Suprapubic skin (tissue), 4 donors: ENCODE data around the gene ADAMTS2. TPM values are rescaled to one million over a fixed set of nuclear protein-coding genes. Genes with fewer than 3 reads are reported as not detected.

ENCODE experiments used
- DNase-seq, 2 donors: peaks; one replicate each; pipeline ENCODE4 v3.0.0-alpha.2; 2019; ENCODE audit warnings: low spot score in 2 of 2
- H3K27ac ChIP-seq: fragments of 200-600 bp; sonication (generic); one replicate; pipeline ENCODE4 v1.5.1; 2019
- H3K27me3 ChIP-seq: fragments of 200-600 bp; sonication (generic); one replicate; pipeline ENCODE4 v1.5.1; 2019
- H3K36me3 ChIP-seq: fragments of 200-600 bp; sonication (generic); one replicate; pipeline ENCODE4 v1.5.1; 2019
- H3K4me1 ChIP-seq: fragments of 200-600 bp; sonication (generic); one replicate; pipeline ENCODE4 v1.5.1; 2019
- H3K4me3 ChIP-seq: fragments of 200-600 bp; sonication (generic); one replicate; pipeline ENCODE4 v1.5.1; 2019; ENCODE audit warnings: mild to moderate bottlenecking
- H3K9me3 ChIP-seq: fragments of 200-600 bp; sonication (generic); one replicate; pipeline ENCODE4 v1.5.1; 2019
- EP300 ChIP-seq: sonication (generic); formaldehyde crosslinking; IDR thresholded peaks from one replicate; pipeline ENCODE4 v1.6.1; 2017; ENCODE audit warnings: antibody characterized with exemption
- POLR2A ChIP-seq, 2 donors: fragments of 450-650 bp; IDR thresholded peaks; one replicate each; pipeline ENCODE4 v1.6.1; 2017; ENCODE audit warnings: antibody characterized with exemption in 2 of 2, mild to moderate bottlenecking in 2 of 2, moderate library complexity in 2 of 2
- POLR2AphosphoS5 ChIP-seq, 3 donors: sonication (generic); formaldehyde crosslinking; IDR thresholded peaks; one replicate each; pipeline ENCODE4 v1.6.1; 2017; ENCODE audit warnings: antibody characterized with exemption in 3 of 3
- WGBS: methylation state at CpG from one replicate; pipeline ENCODE4 v1.1.5; 2018; 5-methylcytosine and 5-hydroxymethylcytosine counted together
- total RNA-seq, 4 donors: library from RNA; depleted of rRNA; stranded (reverse); fragments of >200 nt; gene quantifications; one replicate each; pipeline ENCODE4 v1.1.0, GENCODE V29; 2016
- TF ChIP-seq, protein P1 (sequence below), 2 donors: fragments of 200-600 bp in 1 of 2; fragments of 450-650 bp in 1 of 2; sonication (generic) in 1 of 2; IDR thresholded peaks; one replicate each; pipeline ENCODE4 v1.5.1; 2016 to 2019; ENCODE audit warnings: antibody characterized with exemption in 2 of 2, mild to moderate bottlenecking in 1 of 2, moderate library complexity in 1 of 2

Gene ADAMTS2
- total RNA-seq, 4 donors from 2014 or later: 3.1 to 5.5 (median 4.3) TPM

DNA sequence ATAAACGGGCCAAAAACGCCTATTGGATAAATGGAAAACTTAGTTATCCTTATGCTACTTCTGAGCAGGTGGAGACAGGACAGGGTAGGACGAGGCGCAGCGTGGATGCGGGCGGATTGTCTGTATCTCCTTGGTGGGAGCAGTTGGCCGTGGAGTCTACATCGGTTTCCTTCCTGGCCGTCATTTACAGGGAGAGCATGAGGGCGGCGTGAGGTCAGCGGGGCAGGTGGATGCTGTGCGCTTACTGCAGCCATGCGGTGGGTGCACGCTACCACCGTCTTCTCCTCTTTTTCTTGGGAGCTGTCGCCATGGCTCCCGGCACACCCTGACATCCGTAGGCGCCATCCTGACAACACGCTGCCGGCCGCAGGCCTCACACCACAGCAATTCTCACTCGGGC is 121.3 kb downstream of the ADAMTS2 start:
- peak; percentile 44 to 49 for DNase-seq
- TF ChIP-seq, protein P1, sequence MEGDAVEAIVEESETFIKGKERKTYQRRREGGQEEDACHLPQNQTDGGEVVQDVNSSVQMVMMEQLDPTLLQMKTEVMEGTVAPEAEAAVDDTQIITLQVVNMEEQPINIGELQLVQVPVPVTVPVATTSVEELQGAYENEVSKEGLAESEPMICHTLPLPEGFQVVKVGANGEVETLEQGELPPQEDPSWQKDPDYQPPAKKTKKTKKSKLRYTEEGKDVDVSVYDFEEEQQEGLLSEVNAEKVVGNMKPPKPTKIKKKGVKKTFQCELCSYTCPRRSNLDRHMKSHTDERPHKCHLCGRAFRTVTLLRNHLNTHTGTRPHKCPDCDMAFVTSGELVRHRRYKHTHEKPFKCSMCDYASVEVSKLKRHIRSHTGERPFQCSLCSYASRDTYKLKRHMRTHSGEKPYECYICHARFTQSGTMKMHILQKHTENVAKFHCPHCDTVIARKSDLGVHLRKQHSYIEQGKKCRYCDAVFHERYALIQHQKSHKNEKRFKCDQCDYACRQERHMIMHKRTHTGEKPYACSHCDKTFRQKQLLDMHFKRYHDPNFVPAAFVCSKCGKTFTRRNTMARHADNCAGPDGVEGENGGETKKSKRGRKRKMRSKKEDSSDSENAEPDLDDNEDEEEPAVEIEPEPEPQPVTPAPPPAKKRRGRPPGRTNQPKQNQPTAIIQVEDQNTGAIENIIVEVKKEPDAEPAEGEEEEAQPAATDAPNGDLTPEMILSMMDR (IDR thresholded peaks at IDR 0.05): no peak
- TF ChIP-seq POLR2A (IDR thresholded peaks at IDR 0.05) (no peak), POLR2AphosphoS5 (IDR thresholded peaks at IDR 0.05) (no peak), EP300 (no peak)
- WGBS: 98% methylated on average over 15 of the region's 25 CpGs
- no peaks in the 10 kb centered on the region for H3K36me3 ChIP-seq
- H3K27me3 ChIP-seq: no peaks in the 10 kb centered on the region
- H3K9me3 ChIP-seq: no peaks in the 10 kb centered on the region
- no peak overlapping the region for H3K4me3 ChIP-seq
- no peak overlapping the region for H3K27ac ChIP-seq
- H3K4me1 ChIP-seq: no peaks in the 10 kb centered on the region

DNA sequence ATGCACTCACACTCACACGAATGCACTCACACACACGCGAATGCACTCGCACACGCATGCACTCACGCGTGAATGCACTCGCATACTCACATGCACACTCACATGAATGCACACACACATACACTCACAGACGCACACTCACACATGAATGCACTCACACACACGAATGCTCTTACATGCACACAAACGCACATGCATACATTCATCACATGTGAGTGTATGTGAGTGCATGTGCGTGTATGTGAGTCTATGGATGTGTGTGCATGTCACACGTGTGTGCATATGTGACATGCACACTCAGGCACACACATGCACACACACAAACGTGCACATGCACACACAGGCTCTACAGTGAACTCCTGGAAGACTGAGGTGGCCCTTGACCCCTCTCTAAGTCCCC is 121.7 kb downstream of the ADAMTS2 start:
- no peak overlapping the region for H3K27ac ChIP-seq
- no peaks in the 10 kb centered on the region for H3K9me3 ChIP-seq
- peak in 1 of 2 donors; percentile 0 for DNase-seq
- TF ChIP-seq, protein P1 (IDR thresholded peaks at IDR 0.05): no peak
- TF ChIP-seq POLR2AphosphoS5 (IDR thresholded peaks at IDR 0.05) (no peak), POLR2A (IDR thresholded peaks at IDR 0.05) (no peak), EP300 (no peak)
- no peaks in the 10 kb centered on the region for H3K36me3 ChIP-seq
- WGBS: 77% methylated on average over 14 of the region's 14 CpGs
- H3K4me3 ChIP-seq: no peak overlapping the region
- H3K27me3 ChIP-seq: no peaks in the 10 kb centered on the region
- H3K4me1 ChIP-seq: no peaks in the 10 kb centered on the region

DNA sequence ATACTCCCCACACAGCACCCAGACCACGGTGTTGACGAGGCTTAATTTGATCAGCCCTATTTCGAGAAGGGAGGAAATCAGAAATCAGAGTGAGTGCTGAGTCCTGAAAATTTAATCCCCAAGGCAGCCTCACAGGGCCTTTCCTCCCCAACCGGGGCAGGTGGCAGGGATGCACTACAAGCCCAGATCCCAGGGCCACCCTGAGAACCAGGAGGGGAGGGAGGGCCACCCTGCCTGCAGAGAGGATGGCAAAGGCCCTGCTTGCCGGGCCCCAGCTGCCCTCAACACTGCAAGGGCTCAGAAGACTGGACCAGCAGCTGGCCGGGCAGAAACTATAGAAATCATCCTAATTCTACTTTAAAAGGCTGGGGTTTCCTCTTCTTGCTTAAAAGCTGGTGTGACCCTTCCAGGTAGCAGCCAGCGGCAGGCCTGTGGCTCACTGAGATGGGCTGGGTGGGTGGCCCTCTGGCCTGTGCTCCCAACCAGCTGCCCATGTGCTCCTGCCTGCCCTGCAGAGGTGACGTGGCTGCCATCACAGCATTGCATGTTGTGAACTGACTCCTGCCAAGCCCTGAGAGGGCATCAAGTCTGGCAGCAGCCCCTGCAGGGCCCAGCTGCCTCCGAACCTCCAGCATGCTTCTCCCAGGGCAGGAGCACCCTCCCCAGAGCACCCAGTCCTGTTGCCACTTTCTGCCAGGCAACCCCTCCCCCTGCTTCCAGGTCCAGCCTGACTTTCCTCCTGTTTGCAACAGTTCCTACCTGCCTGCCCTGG is 122.8 kb downstream of the ADAMTS2 start:
- TF ChIP-seq POLR2AphosphoS5 (IDR thresholded peaks at IDR 0.05) (no peak), POLR2A (IDR thresholded peaks at IDR 0.05) (no peak), EP300 (no peak)
- TF ChIP-seq, protein P1 (IDR thresholded peaks at IDR 0.05): no peak
- H3K4me1 ChIP-seq: no peaks in the 10 kb centered on the region
- WGBS: 74% methylated on average over 8 of the region's 9 CpGs
- H3K36me3 ChIP-seq: no peaks in the 10 kb centered on the region
- H3K4me3 ChIP-seq: no peak overlapping the region
- DNase-seq: peak in 1 of 2 donors; percentile 50
- H3K27me3 ChIP-seq: no peaks in the 10 kb centered on the region
- H3K9me3 ChIP-seq: no peaks in the 10 kb centered on the region
- no peak overlapping the region for H3K27ac ChIP-seq

DNA sequence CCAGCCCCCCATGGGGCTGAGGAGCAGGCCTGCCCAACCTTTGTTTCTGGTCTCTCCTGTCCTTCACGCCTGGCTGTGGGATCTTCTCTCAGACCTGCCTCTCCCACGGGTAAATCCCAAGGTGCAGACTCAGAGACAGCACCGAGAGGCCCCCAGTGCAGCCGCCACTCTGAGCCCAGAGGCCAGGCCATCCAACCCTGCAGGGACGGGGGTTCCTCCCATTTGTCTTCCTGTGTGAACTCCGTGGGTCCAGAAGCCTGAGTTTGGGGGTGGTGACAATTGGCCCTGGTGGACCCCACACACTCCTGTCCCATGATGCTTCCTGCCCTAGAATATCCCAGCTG is 123.4 kb downstream of the ADAMTS2 start:
- DNase-seq: no peak
- H3K27ac ChIP-seq: no peak overlapping the region
- H3K36me3 ChIP-seq: no peaks in the 10 kb centered on the region
- WGBS: 76% methylated on average over 6 of the region's 6 CpGs
- TF ChIP-seq POLR2A (IDR thresholded peaks at IDR 0.05) (no peak), POLR2AphosphoS5 (IDR thresholded peaks at IDR 0.05) (no peak)
- H3K9me3 ChIP-seq: no peaks in the 10 kb centered on the region
- no peak overlapping the region for H3K4me3 ChIP-seq
- no peaks in the 10 kb centered on the region for H3K27me3 ChIP-seq
- no peaks in the 10 kb centered on the region for H3K4me1 ChIP-seq

DNA sequence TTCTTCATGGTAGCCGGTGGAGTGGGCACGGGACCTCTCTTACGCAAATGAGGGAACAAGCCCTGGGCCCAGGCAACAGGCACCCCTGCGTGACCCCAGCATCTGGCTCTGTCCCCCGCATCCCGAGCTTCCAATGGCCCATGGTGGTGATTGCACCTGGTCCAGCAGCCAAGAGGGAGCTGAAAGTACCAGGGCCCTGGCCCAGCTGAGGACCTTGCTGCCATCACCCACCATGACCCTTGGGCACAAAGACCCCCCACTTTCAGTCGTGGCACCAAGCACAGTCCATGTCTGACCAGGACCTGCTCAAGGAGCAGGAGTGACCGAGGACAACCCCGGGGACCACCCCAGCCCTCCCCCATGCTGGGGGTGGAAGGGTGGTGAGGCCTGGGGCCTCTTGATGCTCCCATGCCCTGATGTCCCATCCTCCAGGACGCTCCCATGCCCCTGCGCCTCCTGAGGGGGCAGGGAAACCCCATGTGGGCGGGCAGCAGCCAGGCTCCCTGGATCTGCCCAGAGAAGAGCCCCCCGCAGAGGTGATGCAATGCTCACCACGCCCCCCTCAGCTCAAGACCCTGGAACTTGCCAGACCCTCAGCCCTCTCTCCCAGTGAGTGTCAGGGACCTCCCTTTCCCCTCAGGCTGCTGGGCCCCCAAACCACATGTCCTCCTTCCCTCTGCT is 123.9 kb downstream of the ADAMTS2 start:
- no peak overlapping the region for H3K27ac ChIP-seq
- no peak overlapping the region for H3K4me3 ChIP-seq
- no peaks in the 10 kb centered on the region for H3K4me1 ChIP-seq
- no peak for TF ChIP-seq POLR2A (IDR thresholded peaks at IDR 0.05)
- TF ChIP-seq, protein P1 (IDR thresholded peaks at IDR 0.05): no peak
- WGBS: 85% methylated on average over 10 of the region's 14 CpGs
- no peaks in the 10 kb centered on the region for H3K27me3 ChIP-seq
- no peak for DNase-seq
- H3K36me3 ChIP-seq: no peaks in the 10 kb centered on the region
- H3K9me3 ChIP-seq: no peaks in the 10 kb centered on the region
